Skeletal muscle cell (primary cell): ENCODE results near the gene ARRB1.
A peak's percentile ranks its signal among the peaks of the same experiment; 100 is the strongest.

Source experiments
- DNase-seq: peaks from one replicate; pipeline ENCODE4 v3.0.0-alpha.2; 2010; ENCODE audit warnings: low read depth
- H3K4me3 ChIP-seq: 2 replicates; pipeline ENCODE4 v1.5.1; 2011; ENCODE audit warnings: low read depth, mild to moderate bottlenecking, control low read depth, low read length, moderate library complexity

Gene ARRB1

DNA sequence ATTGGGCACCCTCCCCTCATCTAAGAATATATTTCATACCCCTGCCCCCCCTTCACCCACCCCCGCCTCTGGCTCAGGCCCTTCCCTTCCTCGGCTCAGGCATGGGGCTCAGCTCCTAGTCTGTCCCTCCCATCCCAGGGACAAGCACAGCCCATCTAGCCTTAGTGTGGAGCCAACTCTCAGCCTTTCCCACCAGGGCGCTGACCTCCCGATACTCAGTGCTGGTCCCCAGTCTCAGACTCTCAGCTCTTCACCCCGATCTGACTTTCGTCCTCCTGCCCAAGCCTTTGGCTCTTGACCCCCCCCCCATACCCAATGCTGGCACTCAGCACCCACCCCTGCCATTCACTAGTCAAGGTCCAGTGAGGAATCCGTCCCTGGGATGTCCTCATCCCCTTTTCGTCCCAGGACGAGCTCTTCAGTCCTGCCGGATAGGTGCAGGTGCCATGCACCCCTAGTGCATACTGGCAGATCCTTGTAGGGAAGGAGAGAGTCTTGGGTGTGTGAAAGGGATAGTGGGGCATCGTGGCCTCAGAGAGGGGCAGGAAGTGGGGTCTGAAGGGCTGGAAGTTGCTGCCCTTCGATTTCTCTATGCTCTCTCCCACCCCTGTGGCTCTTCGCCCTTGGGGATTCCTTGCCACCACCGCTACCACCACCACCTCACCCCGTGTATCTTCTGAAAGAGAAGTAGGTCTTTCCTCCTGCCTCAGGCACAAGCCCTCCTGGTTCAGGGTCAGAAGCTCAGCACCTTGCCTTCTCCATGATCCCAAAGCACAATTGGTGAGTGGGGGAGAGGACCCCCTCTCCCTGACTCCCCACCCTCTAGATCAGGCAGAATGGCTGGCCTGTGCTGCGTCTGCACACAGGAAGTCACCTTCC lies 108.5 kb downstream of the ARRB1 start:
- no peak overlapping the region for H3K4me3 ChIP-seq
- DNase-seq: no peak

DNA sequence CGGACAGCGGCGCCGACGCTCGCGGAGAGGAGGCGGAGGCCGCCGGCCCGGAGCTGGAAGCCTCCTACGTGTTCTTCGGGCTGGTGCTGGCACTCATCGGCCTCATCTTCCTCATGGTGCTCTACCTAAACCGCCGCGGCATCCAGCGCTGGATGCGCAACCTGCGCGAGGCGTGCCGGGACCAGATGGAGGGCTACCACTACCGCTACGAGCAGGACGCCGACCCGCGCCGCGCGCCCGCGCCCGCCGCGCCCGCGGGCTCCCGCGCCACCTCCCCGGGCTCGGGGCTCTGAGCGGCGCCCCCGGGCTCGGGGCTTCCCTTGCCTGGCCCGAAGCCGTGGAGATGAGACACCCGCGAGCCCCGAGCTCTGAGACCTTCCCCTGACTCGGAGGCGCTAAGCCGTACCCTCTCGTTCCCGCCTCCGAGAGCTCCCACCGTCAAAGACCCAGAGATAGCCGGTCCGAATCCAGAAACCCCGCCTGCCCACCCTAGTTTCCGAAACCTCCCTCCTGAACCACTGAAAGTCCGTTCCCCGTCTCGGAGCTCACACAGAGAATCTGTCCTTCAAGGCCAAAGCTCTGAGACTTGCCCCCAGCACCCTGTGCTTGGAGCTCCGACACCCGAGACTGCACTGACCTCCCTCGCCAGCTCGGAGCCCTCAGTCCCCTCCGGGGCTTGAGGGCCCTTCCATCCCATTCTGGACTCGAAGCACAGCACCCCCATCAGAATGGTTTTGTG lies 109.4 kb downstream of the ARRB1 start:
- peak overlapping the region; percentile 51 for H3K4me3 ChIP-seq
- no peak for DNase-seq

DNA sequence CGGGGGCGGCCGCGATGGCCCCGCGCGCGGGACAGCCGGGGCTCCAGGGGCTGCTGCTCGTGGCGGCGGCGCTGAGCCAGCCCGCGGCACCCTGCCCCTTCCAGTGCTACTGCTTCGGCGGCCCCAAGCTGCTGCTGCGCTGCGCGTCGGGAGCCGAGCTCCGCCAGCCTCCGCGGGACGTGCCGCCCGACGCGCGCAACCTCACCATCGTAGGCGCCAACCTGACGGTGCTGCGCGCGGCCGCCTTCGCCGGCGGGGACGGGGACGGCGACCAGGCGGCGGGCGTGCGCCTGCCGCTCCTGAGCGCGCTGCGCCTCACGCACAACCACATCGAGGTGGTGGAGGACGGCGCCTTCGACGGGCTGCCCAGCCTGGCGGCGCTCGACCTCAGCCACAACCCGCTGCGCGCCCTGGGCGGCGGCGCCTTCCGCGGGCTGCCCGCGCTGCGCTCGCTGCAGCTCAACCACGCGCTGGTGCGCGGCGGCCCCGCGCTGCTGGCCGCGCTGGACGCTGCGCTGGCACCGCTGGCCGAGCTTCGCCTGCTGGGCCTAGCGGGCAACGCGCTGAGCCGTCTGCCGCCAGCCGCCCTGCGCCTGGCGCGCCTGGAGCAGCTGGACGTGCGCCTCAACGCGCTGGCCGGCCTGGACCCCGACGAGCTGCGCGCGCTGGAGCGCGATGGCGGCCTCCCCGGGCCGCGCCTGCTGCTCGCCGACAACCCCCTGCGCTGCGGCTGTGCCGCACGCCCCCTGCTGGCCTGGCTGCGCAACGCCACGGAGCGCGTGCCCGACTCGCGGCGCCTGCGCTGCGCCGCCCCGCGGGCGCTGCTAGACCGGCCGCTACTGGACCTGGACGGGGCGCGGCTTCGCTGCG lies 110.2 kb downstream of the ARRB1 start:
- peak overlapping the region; percentile 51 for H3K4me3 ChIP-seq
- peak; percentile 25 for DNase-seq

DNA sequence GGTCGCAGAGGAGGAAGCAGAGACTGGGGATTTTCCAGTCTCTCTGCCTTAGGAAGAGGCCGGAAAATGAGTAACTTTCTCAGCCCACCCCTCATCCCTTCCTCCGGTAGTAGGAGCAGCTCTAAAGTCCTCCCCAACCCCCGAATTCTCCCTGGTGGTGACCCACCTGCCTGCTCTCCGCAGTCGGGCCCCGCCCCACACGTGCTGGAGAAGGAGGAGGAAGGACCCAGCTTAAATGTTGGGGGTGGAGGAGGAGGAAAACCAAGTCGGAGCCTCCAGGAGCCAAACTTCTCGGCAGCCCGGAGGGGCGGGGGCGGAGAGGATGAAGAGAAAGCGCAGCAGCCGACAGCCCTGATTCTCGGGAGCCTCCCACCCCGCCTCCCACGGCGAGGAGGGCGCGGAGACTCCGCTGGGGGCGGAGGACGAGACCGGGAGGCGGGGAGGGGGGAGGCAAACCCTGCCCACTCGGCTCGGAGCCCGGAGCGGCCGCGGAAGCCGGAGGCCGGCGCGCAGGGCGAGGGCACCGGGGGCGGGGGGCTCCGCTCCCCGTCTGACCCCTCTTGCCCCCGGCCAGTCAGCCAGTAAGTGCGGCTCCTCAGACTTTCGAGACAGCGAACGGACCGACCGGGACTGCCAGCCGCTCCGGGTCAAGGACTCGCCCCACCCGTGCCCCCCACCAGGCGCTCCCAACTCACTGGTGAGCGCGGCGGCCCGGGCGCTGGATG lies 111.0 kb downstream of the ARRB1 start, which contains the start of gene TPBGL:
TPBGL (plus strand) TSS at position 464 of the 725 bp plus-strand sequence. CDS start 276 bp downstream, outside the sequence.
- no peak for DNase-seq
- peak within 1 kb of the TSS; percentile 35 for H3K4me3 ChIP-seq

DNA sequence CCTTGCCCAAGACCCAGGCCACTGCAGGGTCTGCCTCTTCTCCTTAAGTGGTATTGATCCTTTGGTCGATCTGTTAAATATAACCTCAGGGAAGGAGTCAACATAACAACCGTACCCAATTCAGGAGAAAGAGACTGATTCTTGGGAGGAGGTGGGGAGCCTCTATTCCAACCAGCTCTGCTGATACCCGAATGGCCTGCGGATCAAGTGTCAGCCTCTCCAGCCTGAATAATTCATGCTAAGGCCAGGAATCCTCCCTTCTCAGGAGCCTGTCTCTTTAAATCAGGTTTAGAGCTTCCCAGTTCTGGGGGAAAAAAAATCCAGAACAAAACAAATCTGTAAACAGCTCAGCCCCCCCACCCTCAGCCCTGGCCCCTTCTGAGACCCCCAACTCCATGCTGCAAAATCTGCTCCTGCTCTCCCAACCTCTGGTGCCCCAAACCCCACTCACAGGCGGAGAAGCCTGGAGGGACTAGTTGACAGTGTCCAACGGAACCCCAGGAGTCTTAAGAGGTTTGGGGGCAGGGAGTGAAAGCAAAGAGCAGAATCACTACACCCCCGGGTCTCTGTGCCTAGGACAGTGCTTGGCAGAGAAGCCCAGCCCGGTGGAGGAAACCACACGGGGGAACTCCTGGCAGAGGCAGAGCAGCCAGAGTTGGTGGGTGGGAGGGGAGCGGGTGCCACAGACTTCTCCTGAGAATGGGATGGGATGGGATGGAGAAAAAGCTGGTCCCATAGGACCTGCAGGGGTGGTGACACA lies 111.8 kb downstream of the ARRB1 start:
- no peak overlapping the region for H3K4me3 ChIP-seq
- DNase-seq: no peak

DNA sequence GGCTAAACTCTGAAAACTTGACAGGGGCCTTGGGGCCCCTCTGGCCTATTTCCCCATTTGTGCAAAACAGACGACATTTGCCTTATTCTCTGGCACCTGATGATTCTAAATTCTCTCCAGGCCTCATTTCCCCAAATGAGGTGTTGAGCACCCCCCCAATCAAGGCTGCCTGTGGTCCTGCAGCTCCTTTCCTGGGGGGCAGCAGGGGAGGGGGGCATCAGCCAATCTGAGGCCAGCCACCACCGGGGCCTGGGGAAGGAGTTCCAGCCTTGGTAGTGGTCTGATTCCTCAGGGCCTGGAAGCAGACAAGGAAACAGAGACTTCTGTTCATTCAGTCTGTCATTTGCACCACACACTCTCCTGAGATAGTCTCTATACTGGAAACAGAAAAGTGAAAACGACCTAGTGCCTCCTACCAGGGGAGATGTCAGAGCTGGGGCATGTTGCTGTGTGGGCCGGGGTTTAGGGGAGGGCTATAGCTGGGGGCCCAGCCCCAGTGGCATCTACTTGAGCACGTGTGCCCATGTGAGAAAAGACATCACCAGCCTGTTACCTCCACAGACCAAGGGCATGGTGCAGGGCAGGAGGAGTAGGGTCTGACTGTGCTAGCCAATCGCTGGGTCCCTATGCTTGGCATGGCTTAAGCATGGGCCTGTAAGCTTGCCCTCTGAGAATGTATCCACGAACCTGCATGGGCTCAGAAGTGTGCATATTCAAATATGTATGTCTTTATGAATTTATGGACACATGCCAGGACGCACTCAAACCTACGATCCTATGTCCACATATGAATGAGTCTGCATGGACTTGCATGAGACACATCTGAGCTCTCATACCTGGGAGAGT lies 112.6 kb downstream of the ARRB1 start:
- no peak overlapping the region for H3K4me3 ChIP-seq
- DNase-seq: no peak

DNA sequence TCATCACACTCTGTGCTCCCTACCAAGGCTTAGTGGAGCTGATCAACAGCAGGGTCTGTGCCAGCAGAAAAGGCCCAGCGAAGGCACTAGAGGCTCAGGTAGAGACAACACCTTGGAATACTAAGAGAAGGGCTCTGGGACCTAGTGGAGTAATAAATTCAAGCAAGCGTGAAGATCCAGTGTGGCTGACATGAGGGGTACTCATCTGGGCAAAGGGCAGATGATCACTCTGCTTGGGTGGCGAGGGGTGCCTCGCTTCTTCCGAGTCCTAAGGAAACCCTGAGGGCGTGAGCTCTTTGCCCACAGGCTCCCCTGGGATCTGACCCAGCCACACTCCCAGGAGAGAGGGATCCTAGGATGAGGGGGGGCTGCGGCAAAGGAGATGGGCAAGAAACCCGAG lies 114.4 kb downstream of the ARRB1 start:
- DNase-seq: no peak
- H3K4me3 ChIP-seq: no peak overlapping the region

DNA sequence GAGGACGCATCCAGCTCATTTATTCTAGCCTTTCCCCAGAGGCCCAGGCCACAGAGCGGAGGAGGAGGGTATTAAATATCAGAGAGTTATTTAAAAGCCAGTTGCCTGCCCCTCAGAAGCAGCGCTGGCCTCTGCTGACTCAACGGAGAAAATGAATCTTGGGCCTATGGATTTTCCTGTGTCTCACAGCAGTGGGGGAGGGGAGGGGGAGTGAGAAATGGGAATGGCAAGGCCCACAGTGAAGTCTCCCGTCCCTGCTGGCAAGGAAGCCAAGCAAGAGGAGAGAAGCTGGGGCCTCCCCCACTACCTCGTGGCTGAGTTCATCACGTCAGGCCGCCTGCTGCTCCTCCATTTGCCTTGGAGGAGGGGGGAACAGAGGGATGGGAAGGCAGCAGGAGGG lies 115.4 kb downstream of the ARRB1 start:
- H3K4me3 ChIP-seq: no peak overlapping the region
- no peak for DNase-seq

DNA sequence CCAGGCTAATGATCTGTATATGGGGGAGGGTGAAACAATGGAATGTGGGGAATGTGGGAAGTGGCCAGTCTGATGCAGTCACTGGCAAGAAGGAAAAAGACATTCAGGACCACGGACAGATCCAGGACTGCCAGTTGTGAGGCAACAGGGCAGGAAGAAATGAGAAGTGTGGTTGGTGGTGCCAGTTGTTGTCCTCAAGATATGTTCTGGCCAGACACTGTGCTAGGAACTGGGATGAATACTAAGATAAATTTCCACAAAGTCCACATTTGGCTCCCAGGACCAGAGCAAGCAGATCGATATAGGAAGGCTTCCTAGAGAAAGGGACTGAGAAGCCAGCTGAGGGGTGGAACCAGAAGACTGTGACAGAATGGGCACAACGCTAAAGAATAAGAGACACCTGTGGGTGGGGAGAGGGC lies 117.7 kb downstream of the ARRB1 start:
- no peak for DNase-seq
- no peak overlapping the region for H3K4me3 ChIP-seq

DNA sequence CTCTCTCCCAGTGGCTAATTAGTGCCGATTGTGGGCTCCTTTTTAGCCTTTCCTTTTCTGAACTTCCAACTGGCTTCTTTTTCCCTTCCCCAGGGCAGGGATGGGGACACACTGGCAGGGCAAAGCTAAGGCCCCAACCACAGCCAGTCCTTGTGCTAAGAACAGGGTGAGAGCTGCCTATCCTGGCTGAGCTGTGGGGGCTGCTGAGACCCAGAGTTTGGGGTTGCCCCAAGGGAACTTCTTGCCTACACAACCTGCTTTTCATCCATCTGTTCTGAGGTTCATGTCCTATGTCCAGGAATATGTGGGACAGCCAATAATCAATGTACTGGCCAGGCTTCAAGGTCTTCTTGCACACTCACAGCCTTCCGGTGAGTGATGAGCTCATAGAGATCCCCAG lies 120.8 kb downstream of the ARRB1 start:
- H3K4me3 ChIP-seq: no peak overlapping the region
- no peak for DNase-seq

DNA sequence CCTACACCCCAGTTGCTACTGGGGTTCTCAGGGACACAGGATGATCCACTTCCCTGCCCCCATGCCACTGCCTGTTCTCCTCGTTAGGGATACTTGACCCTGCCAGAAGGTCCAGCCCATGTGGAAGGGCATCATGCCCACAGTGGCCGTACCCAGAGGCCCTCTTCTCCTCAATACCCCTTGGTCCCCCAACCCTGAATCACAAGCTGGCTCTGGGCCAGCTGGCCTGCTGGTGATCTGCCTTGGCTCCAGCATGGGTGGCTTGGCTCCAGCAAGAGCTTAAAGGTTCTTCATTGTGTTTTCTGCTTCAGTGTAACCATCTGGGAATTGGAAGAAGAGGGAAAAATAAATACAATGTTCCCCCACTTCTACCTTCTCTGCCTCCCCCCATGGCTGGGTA lies 122.0 kb downstream of the ARRB1 start:
- DNase-seq: no peak
- no peak overlapping the region for H3K4me3 ChIP-seq

DNA sequence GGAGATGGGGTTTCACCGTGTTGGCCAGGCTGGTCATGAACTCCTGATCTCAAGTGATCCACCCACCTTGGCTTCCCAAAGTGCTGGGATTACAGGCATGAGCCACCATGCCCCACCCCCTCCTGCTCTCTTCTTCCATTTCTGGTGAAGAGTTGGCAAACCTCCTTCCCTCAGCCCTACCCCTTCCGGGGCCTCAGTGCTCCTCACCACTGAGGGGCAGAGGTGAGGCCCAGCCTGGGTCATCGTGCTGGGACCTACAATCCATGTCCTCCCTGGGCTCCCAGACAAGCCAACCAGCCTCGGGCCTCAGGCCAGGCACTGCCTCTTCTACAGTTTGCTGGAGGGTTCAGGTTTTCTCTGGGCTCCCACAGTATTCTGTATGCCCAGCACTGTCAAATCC lies 125.7 kb downstream of the ARRB1 start:
- no peak for DNase-seq
- no peak overlapping the region for H3K4me3 ChIP-seq

DNA sequence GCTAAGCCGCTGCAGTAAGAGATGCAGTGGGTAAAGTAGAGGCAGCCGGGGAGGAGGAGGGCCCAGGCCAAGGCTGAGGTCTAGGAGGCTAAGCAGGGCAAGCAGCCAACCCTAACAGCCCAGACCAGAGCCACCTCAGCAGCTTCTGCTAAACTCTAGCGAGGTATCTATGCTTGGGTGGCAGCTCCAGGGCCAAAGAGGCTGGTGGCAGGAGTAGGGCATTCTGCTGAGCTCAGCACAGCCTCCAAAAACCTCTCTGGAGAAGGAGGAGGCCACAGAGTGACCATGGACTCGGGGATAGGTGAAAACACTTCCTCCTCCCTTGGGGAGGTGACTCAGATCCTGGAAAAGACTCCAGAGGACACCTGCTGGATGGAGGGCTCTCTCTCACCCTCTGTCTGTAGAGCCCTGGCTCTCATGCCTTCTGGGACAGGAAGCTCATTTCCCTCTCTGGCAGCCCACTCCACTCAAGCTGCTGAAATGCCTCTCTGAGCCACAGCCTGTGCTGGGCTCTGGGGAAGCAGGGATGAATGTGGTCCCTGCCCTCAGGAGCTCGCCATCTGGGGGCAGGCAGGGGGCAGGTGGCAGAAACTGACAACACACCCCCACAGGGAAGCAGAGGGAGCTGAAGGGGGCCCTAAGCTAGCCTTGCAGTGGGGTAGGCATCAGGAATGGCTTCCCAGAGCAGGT lies 127.4 kb downstream of the ARRB1 start:
- DNase-seq: no peak
- H3K4me3 ChIP-seq: no peak overlapping the region

DNA sequence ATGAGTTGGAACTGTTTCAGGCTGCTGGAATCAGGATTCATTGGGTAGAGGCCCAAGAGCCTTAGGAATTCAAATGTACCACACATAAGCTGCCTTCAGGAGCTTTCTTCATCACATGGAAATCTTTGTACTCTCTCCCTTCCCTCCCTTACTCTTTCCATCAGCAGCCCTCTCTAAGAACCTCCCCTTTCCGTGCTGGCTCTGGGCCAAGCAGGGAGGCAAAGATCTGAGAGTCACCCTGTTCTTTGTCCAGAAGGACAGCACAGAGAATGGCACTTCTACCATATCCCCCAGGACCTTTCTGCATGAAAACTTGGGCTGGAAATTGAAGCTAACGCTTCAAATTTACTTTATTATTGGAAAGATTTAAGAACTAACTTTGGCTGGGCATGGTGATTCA lies 131.6 kb downstream of the ARRB1 start:
- no peak for DNase-seq
- no peak overlapping the region for H3K4me3 ChIP-seq

DNA sequence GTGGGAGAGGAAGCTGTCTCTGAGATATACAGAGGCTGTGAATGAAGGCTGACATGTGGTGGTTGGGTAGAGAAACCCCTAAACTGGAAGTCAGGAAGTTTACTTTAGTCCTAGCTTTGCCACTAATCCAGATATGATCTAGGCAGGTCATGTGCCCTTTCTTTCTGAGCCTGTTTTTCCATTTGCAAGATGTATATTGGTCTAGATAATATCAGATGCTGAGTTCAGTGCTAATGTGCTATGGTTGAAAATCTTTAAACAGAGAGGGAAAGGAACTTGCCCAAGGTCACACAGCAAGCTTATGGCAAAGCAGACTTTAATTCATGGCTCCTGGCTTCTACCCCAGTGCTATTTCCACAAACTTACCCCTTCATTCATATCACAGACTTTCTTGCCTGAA lies 136.6 kb downstream of the ARRB1 start:
- H3K4me3 ChIP-seq: no peak overlapping the region
- DNase-seq: no peak

DNA sequence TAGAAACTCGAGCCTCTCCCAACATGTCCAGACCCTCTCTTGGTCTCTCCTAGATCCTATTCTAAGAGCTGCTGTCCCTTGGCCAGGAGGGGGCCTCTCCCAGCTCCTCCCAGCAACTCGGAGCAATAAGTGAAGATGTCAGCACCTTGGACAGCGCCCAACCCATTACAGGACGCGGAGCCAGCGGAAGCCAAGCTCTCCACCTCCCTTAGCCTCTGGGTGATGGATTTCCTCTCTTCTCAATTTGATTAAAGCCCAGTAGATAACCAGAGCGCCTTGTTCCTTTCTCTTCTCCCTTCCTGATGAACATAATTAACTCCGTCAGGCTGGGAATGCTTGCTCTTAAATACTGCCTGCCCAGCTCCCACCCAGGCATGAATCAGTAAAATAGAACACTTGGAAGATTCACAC lies 137.0 kb downstream of the ARRB1 start:
- DNase-seq: peak; percentile 14
- no peak overlapping the region for H3K4me3 ChIP-seq
